AG09319 (cell line): ENCODE results near the gene TREX2.

ENCODE experiments used
- DNase-seq: peaks from one replicate; pipeline ENCODE4 v3.0.0-alpha.2; 2010; ENCODE audit warnings: low read depth; ENCODE audit errors: extremely low read depth
- CTCF ChIP-seq: IDR thresholded peaks from 2 replicates; pipeline ENCODE4 v1.5.1; 2011; ENCODE audit warnings: low read depth, mild to moderate bottlenecking, inconsistent platforms, low read length, moderate library complexity

TREX2 gene

GRCh38 chrX:153468008-153468580, 22.2 kb upstream of the TREX2 start:
- no peak for DNase-seq

GRCh38 chrX:153465691-153466380, 20.0 kb upstream of the TREX2 start:
- TF ChIP-seq CTCF, result no peak
- no peak for DNase-seq

More at GRCh38 chrX:153468008-153468580, 22.2 kb upstream of the TREX2 start:
- no peak for TF ChIP-seq CTCF

- no peak for DNase-seq
- no peak for TF ChIP-seq CTCF
Observed at GRCh38 chrX:153464116-153464515, 18.3 kb upstream of the TREX2 start.

- DNase-seq, result no peak
- TF ChIP-seq CTCF, result no peak
Observed at GRCh38 chrX:153463556-153463955, 17.7 kb upstream of the TREX2 start.

GRCh38 chrX:153463031-153463430, 17.2 kb upstream of the TREX2 start:
- no peak for DNase-seq
- no peak for TF ChIP-seq CTCF

GRCh38 chrX:153462291-153462690, 16.4 kb upstream of the TREX2 start:
- no peak for DNase-seq
- TF ChIP-seq CTCF, result no peak

- DNase-seq, result no peak
Observed at GRCh38 chrX:153460826-153461225, 15.0 kb upstream of the TREX2 start.

More at GRCh38 chrX:153460826-153461225, 15.0 kb upstream of the TREX2 start:
- peak; percentile 63 for TF ChIP-seq CTCF
